Measurements from ENCODE around the gene ZNF493. TPM values are rescaled to one million over a fixed set of nuclear protein-coding genes. Genes with fewer than 3 reads are reported as not detected.
A peak's percentile ranks its signal among the peaks of the same experiment; 100 is the strongest.

The ZNF493 gene
- total RNA-seq, 1 donor from 2014 or later = 34.6 TPM

DNA sequence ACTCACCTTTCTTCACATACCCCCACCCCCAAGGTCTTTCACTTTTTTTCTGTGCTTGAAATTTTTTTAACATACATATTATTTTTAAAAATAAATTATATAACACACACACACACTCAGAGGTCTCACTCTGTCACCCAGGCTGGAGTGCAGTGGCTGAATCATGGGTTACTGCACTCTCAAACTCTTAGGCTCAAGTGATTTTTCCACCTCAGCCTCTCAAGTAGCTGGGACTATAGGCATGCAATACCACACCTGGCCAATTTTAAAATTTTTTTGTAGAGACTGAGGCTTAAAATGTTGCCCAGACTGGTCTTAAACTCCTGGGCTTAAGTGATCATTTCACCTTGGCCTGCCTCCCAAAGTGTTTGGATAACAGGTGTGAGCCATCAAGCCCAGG lies 75.6 kb downstream of the ZNF493 start:
- H3K4me1 ChIP-seq = peaks cover 8% of the 10 kb centered on the region
- no peaks in the 10 kb centered on the region for H3K36me3 ChIP-seq
- no peak overlapping the region for H3K4me3 ChIP-seq
- DNase-seq (ENCODE audit: extremely low spot score in 2 of 2) = no peak
- no peaks in the 10 kb centered on the region for H3K27me3 ChIP-seq
- TF ChIP-seq POLR2AphosphoS5 (IDR thresholded peaks at IDR 0.05; ENCODE audit: insufficient read depth in 1 of 2, low read depth in 1 of 2) = no peak
- TF ChIP-seq POLR2A (IDR thresholded peaks at IDR 0.05) = no peak
- TF ChIP-seq, protein P1, sequence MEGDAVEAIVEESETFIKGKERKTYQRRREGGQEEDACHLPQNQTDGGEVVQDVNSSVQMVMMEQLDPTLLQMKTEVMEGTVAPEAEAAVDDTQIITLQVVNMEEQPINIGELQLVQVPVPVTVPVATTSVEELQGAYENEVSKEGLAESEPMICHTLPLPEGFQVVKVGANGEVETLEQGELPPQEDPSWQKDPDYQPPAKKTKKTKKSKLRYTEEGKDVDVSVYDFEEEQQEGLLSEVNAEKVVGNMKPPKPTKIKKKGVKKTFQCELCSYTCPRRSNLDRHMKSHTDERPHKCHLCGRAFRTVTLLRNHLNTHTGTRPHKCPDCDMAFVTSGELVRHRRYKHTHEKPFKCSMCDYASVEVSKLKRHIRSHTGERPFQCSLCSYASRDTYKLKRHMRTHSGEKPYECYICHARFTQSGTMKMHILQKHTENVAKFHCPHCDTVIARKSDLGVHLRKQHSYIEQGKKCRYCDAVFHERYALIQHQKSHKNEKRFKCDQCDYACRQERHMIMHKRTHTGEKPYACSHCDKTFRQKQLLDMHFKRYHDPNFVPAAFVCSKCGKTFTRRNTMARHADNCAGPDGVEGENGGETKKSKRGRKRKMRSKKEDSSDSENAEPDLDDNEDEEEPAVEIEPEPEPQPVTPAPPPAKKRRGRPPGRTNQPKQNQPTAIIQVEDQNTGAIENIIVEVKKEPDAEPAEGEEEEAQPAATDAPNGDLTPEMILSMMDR (IDR thresholded peaks at IDR 0.05) = no peak
- H3K27ac ChIP-seq = no peak overlapping the region
- intact Hi-C loops (cut with DNase I) = no loop called here
- H3K9me3 ChIP-seq = no peaks in the 10 kb centered on the region

DNA sequence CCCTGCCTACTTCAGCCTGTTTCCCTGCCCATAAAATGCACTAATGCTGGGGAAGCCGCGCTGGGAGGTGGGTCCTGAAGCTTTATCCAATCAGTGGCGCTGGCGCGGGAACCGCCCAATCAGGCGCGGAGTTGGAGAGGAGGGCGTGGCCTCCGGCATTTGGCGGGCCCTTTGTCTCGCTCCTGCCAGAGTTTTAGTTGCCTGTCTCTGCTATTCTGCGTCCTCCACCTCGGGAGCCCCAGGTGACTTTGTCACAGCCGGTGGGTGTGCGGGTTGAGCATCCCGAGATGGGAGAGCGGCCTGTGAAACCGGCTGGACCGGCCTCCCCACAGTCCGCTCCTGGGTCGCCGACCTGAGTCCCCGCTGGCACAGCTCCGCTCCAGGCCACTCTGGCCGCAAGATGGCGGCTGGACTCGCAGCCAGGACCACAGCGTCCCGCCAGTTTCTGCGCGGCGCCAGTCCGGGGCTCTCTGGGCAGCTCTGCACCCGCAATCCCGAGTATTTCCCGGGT lies 77.8 kb downstream of the ZNF493 start:
- H3K27me3 ChIP-seq = no peaks in the 10 kb centered on the region
- peaks cover 8% of the 10 kb centered on the region for H3K4me1 ChIP-seq
- H3K27ac ChIP-seq = no peak overlapping the region
- intact Hi-C loops (cut with DNase I) = no loop called here
- H3K9me3 ChIP-seq = no peaks in the 10 kb centered on the region
- no peaks in the 10 kb centered on the region for H3K36me3 ChIP-seq
- TF ChIP-seq POLR2AphosphoS5 (IDR thresholded peaks at IDR 0.05; ENCODE audit: insufficient read depth in 1 of 2, low read depth in 1 of 2) = peak in 1 of 2 donors; percentile 43
- TF ChIP-seq, protein P1 (IDR thresholded peaks at IDR 0.05) = no peak
- peak in 1 of 2 donors; percentile 67 for DNase-seq (ENCODE audit: extremely low spot score in 2 of 2)
- peak overlapping the region; percentile 28 to 44 for H3K4me3 ChIP-seq

Other genes starting within 250 kb of the ZNF493 start
- gene ZNF708, start 67.7 kb upstream of the ZNF493 start, total RNA-seq = 12.5 TPM
- gene ZNF738, start 38.1 kb upstream of the ZNF493 start, total RNA-seq = 5.4 TPM
- 7.9 TPM for gene ZNF429, start 108.5 kb downstream of the ZNF493 start, total RNA-seq

Measured in vagina (tissue), 2 donors.